HG03558 (cell line): ENCODE results near the gene PARK7.

Experiments used
- ATAC-seq: cut with Tn5 transposase; IDR thresholded peaks from one replicate; pipeline ENCODE4 v1.9.1; 2021; ENCODE audit warnings: moderate number of reproducible peaks; ENCODE audit not compliant: unreplicated experiment; ENCODE audit errors: extremely low read depth

PARK7 gene

GRCh38 chr1:8004803-8005573 lies 43.5 kb downstream of the PARK7 start:
- no peak for ATAC-seq

GRCh38 chr1:8006037-8006963 lies 44.8 kb downstream of the PARK7 start:
- no peak for ATAC-seq

- ATAC-seq: no peak
Measured at GRCh38 chr1:8009043-8010002, 47.8 kb downstream of the PARK7 start.

- no peak for ATAC-seq
Measured at GRCh38 chr1:8010080-8010664, 48.7 kb downstream of the PARK7 start.

- ATAC-seq: no peak
Measured at GRCh38 chr1:8011016-8011415, 49.5 kb downstream of the PARK7 start.

- no peak for ATAC-seq
Measured at GRCh38 chr1:8011923-8012858, 50.7 kb downstream of the PARK7 start.

- no peak for ATAC-seq
Measured at GRCh38 chr1:8012955-8013354, 51.4 kb downstream of the PARK7 start.

- no peak for ATAC-seq
Measured at GRCh38 chr1:8013399-8013798, 51.9 kb downstream of the PARK7 start.

- no peak for ATAC-seq
Measured at GRCh38 chr1:8013800-8014199, 52.3 kb downstream of the PARK7 start.

GRCh38 chr1:8014381-8014988 lies 53.0 kb downstream of the PARK7 start:
- no peak for ATAC-seq

- no peak for ATAC-seq
Measured at GRCh38 chr1:8015036-8015808, 53.7 kb downstream of the PARK7 start.

- no peak for ATAC-seq
Measured at GRCh38 chr1:8015809-8016165, 54.3 kb downstream of the PARK7 start.

GRCh38 chr1:8016210-8016894 lies 54.8 kb downstream of the PARK7 start:
- no peak for ATAC-seq

GRCh38 chr1:8016895-8017241 lies 55.4 kb downstream of the PARK7 start:
- ATAC-seq: no peak

- no peak for ATAC-seq
Measured at GRCh38 chr1:8017495-8018197, 56.1 kb downstream of the PARK7 start.

GRCh38 chr1:8018492-8019228 lies 57.1 kb downstream of the PARK7 start:
- ATAC-seq: no peak
